GM12892 (cell line): ENCODE data around the gene TMEM273.

ENCODE experiments used
- POLR2A ChIP-seq: IDR thresholded peaks from 2 replicates; pipeline ENCODE4 v1.6.1; 2011; ENCODE audit warnings: low read depth, low read length, control low read depth
- POLR2AphosphoS5 ChIP-seq: IDR thresholded peaks from 2 replicates; pipeline ENCODE4 v1.6.1; 2011; ENCODE audit warnings: low read depth, low read length, control low read depth
- TAF1 ChIP-seq: IDR thresholded peaks from 2 replicates; pipeline ENCODE4 v1.6.1; 2011; ENCODE audit warnings: low read depth, mild to moderate bottlenecking, control low read depth, low read length, borderline replicate concordance

DNA sequence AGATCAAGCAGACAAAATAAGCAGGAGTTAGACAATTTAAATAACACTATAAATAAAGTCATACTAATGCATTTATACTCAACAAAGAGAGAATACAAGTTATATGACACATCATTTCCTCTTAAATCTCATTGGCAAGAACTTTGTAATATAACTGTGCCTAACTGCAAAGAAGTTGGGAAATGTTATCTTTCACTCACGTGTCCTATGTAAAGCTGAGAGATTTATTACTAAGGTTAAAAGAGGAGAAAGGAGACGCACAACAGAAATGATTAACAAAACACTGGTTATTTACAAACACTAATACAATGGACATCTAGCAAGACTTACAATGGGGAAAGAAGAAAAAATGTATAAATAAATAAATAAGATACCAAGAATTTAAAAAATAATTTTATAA is 12.7 kb upstream of the TMEM273 start:
- TF ChIP-seq POLR2AphosphoS5, result no peak
- no peak for TF ChIP-seq POLR2A
- no peak for TF ChIP-seq TAF1
